SK-N-SH (cell line): ENCODE measurements around the gene GANC.

Source experiments
- CTCF ChIP-seq: fragments of 200-600 bp; sonication (generic); IDR thresholded peaks from 2 replicates; pipeline ENCODE4 v1.6.1; 2017; ENCODE audit warnings: antibody characterized with exemption, mild to moderate bottlenecking, moderate library complexity
- ELF1 ChIP-seq: IDR thresholded peaks from 2 replicates; pipeline ENCODE4 v1.4.0; 2012
- EZH2phosphoT487 ChIP-seq: fragments of 200-600 bp; sonication (generic); IDR thresholded peaks from 2 replicates; pipeline ENCODE4 v1.6.1; 2017; ENCODE audit warnings: low read depth, mixed run types, mild to moderate bottlenecking, antibody characterized with exemption, moderate library complexity, borderline replicate concordance
- FOSL2 ChIP-seq: IDR thresholded peaks from 2 replicates; pipeline ENCODE4 v1.4.0; 2012; ENCODE audit warnings: low read depth, mild to moderate bottlenecking, moderate library complexity, borderline replicate concordance
- GATA2 ChIP-seq: sonication (generic); formaldehyde crosslinking; IDR thresholded peaks from 2 replicates; pipeline ENCODE4 v1.5.0; 2020; ENCODE audit warnings: mild to moderate bottlenecking, missing genetic modification reagents
- POLR2AphosphoS5 ChIP-seq: IDR thresholded peaks from 2 replicates; pipeline ENCODE4 v1.6.1; 2012; ENCODE audit warnings: low read depth, low read length
- RCOR1 ChIP-seq: fragments of 150-350 bp; IDR thresholded peaks from 2 replicates; pipeline ENCODE4 v1.6.1; 2017; ENCODE audit warnings: antibody characterized with exemption, low read length
- REST ChIP-seq: IDR thresholded peaks from 2 replicates; pipeline ENCODE4 v1.6.1; 2012; ENCODE audit warnings: mild to moderate bottlenecking, low read depth, low read length, moderate library complexity
- RFX5 ChIP-seq: IDR thresholded peaks from 2 replicates; pipeline ENCODE4 v1.6.1; 2012; ENCODE audit warnings: mild to moderate bottlenecking, improper control_type of control experiment, low read length
- RXRA ChIP-seq: IDR thresholded peaks from 2 replicates; pipeline ENCODE4 v1.4.0; 2012; ENCODE audit warnings: low read depth, mild to moderate bottlenecking, borderline replicate concordance
- SIN3A ChIP-seq: IDR thresholded peaks from 2 replicates; pipeline ENCODE4 v1.6.1; 2012; ENCODE audit warnings: low read depth, mild to moderate bottlenecking, low read length, moderate library complexity, borderline replicate concordance
- USF1 ChIP-seq: IDR thresholded peaks from 2 replicates; pipeline ENCODE4 v1.4.0; 2012; ENCODE audit warnings: low read depth, borderline replicate concordance
- TF ChIP-seq, protein P1 (sequence below): fragments of 150-350 bp; IDR thresholded peaks from 2 replicates; pipeline ENCODE4 v1.6.1; 2016; ENCODE audit warnings: mild to moderate bottlenecking, low read depth, low read length
- TF ChIP-seq, protein P2 (sequence below): IDR thresholded peaks from 2 replicates; pipeline ENCODE4; 2012

DNA sequence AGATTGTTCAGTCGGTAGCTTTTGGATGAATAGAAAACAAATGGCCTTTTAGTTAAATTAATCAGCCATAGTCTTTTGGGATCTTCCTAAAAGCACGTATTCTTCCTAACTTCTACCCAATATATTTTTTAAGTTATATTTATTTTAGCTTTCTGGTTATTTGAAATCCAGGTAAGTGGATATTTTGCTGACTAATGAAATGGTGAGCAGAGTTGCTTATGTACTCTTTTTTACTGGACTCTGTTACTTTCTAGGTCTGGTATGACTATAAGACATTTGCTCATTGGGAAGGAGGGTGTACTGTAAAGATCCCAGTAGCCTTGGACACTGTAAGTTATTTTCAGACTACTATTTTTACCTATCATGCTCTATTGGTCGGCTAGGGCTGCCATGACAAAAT lies 72.5 kb downstream of the GANC start:
- TF ChIP-seq CTCF (no peak), EZH2phosphoT487 (no peak), POLR2AphosphoS5 (no peak), RXRA (no peak), RCOR1 (no peak), GATA2 (CRISPR knock-in tag) (no peak), FOSL2 (no peak), RFX5 (no peak), REST (no peak), USF1 (no peak), ELF1 (no peak), SIN3A (no peak)
- TF ChIP-seq, protein P1, sequence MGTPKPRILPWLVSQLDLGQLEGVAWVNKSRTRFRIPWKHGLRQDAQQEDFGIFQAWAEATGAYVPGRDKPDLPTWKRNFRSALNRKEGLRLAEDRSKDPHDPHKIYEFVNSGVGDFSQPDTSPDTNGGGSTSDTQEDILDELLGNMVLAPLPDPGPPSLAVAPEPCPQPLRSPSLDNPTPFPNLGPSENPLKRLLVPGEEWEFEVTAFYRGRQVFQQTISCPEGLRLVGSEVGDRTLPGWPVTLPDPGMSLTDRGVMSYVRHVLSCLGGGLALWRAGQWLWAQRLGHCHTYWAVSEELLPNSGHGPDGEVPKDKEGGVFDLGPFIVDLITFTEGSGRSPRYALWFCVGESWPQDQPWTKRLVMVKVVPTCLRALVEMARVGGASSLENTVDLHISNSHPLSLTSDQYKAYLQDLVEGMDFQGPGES: no peak
- TF ChIP-seq, protein P2, sequence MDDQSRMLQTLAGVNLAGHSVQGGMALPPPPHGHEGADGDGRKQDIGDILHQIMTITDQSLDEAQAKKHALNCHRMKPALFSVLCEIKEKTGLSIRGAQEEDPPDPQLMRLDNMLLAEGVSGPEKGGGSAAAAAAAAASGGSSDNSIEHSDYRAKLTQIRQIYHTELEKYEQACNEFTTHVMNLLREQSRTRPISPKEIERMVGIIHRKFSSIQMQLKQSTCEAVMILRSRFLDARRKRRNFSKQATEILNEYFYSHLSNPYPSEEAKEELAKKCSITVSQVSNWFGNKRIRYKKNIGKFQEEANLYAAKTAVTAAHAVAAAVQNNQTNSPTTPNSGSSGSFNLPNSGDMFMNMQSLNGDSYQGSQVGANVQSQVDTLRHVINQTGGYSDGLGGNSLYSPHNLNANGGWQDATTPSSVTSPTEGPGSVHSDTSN: no peak
